SK-N-MC (cell line): Measurements from ENCODE around the gene SLC35F3.

Experiments
- DNase-seq: peaks from one replicate; pipeline ENCODE4 v3.0.0-alpha.2; 2011; ENCODE audit warnings: low read depth, low spot score
- H3K27ac ChIP-seq: fragments of 200-600 bp; sonication (generic); 2 replicates; pipeline ENCODE4 v1.5.1; 2016; ENCODE audit warnings: mixed run types
- H3K36me3 ChIP-seq: fragments of 200-600 bp; sonication (generic); 2 replicates; pipeline ENCODE4 v1.6.1; 2017; ENCODE audit warnings: antibody characterized with exemption, low read length, mixed read lengths; ENCODE audit not compliant: insufficient read depth
- H3K4me3 ChIP-seq: fragments of 200-600 bp; sonication (generic); 2 replicates; pipeline ENCODE4 v1.5.1; 2016
- H3K9ac ChIP-seq: fragments of 200-600 bp; sonication (generic); 2 replicates; pipeline ENCODE4 v1.8.0; 2017; ENCODE audit warnings: mixed run types, mixed read lengths; ENCODE audit not compliant: insufficient read length
- H3K9me3 ChIP-seq: fragments of 200-600 bp; sonication (generic); 2 replicates; pipeline ENCODE4 v1.6.1; 2017; ENCODE audit warnings: low read depth, mild to moderate bottlenecking, antibody characterized with exemption, low read length, moderate library complexity, mixed read lengths
- EZH2 ChIP-seq: fragments of 200-600 bp; sonication (generic); IDR thresholded peaks from one replicate; pipeline ENCODE4 v1.6.1; 2017; ENCODE audit warnings: antibody characterized with exemption
- FOXP2 ChIP-seq: optimal IDR thresholded peaks from 2 replicates; pipeline ENCODE3; 2011; ENCODE audit warnings: mild to moderate bottlenecking, moderate library complexity; ENCODE audit not compliant: insufficient read depth; ENCODE audit errors: extremely low read length, control extremely low read depth
- POLR2AphosphoS5 ChIP-seq: IDR thresholded peaks from 2 replicates; pipeline ENCODE4 v1.6.1; 2012; ENCODE audit warnings: mild to moderate bottlenecking, low read depth, low read length, borderline replicate concordance

SLC35F3 gene

DNA sequence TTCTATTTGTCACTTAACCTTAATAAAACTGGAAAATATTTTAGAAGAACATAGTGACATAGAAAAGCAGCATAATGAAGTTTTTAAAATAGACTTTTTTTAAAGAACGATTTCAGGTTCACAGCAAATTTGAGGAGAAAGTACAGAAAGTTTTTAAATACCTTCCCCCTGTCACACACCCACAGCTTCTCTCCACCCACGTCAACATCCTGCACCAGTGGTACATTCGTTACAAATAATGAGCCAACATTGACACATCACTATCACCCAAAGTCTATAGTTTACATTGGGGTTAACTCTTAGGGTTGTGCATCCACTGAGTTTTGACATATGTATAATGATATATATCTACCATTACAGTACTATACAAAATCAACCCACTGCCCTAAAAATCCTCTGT is 3.0 kb upstream of the SLC35F3 start:
- Histone ChIP-seq H3K9ac (no peak overlapping the region), H3K36me3 (no peaks in the 10 kb centered on the region), H3K27ac (no peak overlapping the region), H3K4me3 (no peak overlapping the region), H3K9me3 (no peaks in the 10 kb centered on the region)
- no peak for TF ChIP-seq FOXP2
- no peak for TF ChIP-seq POLR2AphosphoS5
- no peak for TF ChIP-seq EZH2
- DNase-seq = no peak

DNA sequence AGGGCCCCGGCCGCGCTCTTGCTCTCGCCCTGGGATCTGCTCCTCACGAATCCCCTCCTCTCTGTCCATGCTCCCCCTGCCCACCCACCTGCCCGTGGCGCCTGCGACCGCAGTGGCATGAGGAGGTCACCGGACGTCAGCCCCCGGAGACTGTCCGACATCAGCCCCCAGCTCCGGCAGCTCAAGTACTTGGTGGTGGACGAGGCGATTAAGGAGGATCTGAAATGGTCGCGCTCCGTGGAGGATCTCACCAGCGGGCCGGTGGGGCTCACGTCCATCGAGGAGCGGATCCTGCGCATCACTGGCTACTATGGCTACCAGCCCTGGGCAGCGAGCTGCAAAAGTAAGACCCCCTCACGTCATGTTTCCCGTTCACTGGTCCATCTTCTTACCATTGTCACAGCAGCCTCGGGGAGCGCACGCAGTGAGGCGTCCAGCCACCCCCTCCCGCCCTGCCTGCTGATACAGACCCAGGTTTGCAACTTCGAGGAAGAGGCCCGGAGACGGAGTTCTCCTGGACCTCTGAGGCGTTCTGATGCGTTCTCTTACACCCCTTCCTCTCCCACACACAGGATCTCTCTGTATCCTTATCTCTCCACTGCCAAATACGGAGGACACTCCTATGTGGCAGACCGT is 1.1 kb downstream of the SLC35F3 start:
- DNase-seq = no peak
- no peak overlapping the region for H3K9ac ChIP-seq
- no peaks in the 10 kb centered on the region for H3K9me3 ChIP-seq
- H3K36me3 ChIP-seq = no peaks in the 10 kb centered on the region
- TF ChIP-seq POLR2AphosphoS5 (no peak), FOXP2 (no peak), EZH2 (no peak)
- H3K27ac ChIP-seq = no peak overlapping the region
- no peak overlapping the region for H3K4me3 ChIP-seq

DNA sequence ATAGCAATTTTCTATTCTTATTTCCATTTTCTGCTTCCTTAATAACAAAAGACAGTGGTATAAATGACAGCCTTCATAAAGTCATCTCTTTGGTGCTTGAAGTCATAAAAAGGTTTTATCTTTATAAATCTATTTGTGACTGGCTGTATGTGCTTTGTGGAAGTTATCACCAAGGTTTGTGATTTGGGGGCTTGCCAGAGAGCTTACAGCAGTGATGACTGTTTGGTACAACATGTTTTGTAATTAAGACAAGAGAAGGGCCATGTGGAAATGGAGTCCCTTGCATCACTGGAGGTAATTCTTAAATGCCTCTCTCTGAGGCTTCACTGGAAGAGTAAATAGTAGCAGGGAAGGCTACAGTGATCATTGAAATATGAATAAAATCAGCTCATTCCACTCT is 2.7 kb downstream of the SLC35F3 start:
- no peak overlapping the region for H3K9ac ChIP-seq
- H3K4me3 ChIP-seq = no peak overlapping the region
- TF ChIP-seq FOXP2 = no peak
- no peak for TF ChIP-seq POLR2AphosphoS5
- no peak for TF ChIP-seq EZH2
- no peaks in the 10 kb centered on the region for H3K9me3 ChIP-seq
- no peak overlapping the region for H3K27ac ChIP-seq
- no peaks in the 10 kb centered on the region for H3K36me3 ChIP-seq
- DNase-seq = no peak

DNA sequence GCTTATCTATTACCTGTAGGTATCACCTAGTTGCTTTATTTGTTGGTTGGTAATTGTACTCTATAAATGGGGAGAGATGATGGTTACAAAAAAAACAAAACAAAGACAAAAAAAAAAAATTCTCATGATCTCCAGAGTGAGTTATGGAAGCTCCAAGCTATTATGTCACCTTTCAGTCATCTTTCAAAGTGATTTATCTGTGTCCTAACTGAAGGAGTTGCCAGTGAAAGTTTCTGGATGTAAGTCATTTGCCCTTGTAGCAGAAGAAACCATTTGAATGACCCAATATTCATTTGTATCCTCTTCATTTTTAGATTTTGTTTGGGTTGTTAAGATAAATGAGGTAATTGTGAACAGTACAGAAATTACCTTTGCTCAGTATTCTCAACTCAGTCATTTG is 3.6 kb downstream of the SLC35F3 start:
- Histone ChIP-seq H3K4me3 (no peak overlapping the region), H3K9ac (no peak overlapping the region), H3K27ac (no peak overlapping the region), H3K36me3 (no peaks in the 10 kb centered on the region), H3K9me3 (no peaks in the 10 kb centered on the region)
- no peak for DNase-seq
- TF ChIP-seq EZH2 (no peak), FOXP2 (no peak), POLR2AphosphoS5 (no peak)

DNA sequence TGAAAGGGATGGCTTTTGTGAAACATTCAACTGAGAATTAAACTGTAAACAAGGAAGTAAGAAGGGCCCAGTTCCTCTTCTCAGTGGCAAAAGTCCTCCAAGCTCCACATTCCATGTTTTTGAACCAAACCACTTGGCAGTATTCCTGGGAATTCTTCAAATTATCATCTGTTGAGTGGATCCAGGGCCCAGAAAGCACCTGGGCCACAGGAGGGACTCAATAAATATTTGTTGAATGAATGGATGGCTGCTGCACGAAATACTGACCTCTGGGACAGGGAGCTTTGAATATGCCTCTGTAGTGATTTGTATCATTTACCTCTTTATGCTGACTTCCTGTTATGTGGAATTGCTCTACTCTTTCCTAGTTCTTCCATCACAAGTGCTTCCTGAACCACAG is 4.7 kb downstream of the SLC35F3 start:
- no peak overlapping the region for H3K9ac ChIP-seq
- H3K27ac ChIP-seq = no peak overlapping the region
- H3K4me3 ChIP-seq = no peak overlapping the region
- no peaks in the 10 kb centered on the region for H3K9me3 ChIP-seq
- H3K36me3 ChIP-seq = no peaks in the 10 kb centered on the region
- DNase-seq = no peak
- TF ChIP-seq EZH2 (no peak), FOXP2 (no peak), POLR2AphosphoS5 (no peak)

DNA sequence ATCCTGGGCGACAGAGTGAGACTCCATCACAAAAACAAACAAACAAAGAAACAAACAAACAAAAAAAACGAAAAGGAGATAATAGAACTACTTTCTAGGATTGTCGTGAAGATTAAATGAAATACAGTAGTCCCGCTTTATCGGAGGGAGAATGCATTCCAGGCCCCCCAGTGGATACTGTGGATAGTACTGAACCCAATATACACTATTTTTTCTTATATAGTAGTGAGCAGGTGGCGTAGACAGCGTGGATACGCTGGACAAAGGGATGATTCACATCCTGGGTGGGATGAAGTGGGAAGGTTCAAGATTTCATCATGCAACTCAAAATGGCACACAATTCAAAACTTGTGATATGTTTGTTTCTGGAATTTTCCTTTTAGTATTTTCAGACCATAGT is 8.0 kb downstream of the SLC35F3 start:
- no peak for DNase-seq

DNA sequence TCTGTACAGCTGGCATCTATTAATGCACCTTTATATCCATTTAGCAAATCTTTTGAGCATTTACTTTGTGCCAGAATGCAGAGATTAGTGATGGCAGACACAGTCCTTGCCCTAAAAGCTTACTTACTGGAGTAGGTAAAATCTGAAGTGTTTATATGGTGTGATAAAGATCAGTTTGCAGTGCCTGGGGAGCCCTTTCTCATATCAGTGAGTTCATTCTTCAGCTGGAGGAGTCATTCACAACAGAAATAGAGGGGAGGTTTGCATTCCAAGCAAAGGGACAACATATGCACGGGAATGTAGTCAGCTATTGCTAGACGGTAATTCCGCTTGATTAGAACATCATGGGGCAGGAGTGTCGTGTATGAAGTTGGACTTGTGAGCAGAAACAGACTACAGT is 8.4 kb downstream of the SLC35F3 start:
- Histone ChIP-seq H3K36me3 (no peaks in the 10 kb centered on the region), H3K9me3 (no peaks in the 10 kb centered on the region), H3K27ac (no peak overlapping the region), H3K4me3 (no peak overlapping the region), H3K9ac (no peak overlapping the region)
- no peak for DNase-seq
- TF ChIP-seq FOXP2 (no peak), EZH2 (no peak), POLR2AphosphoS5 (no peak)

More for the DNA sequence above, 8.0 kb downstream of the SLC35F3 start:
- Histone ChIP-seq H3K9me3 (no peaks in the 10 kb centered on the region), H3K4me3 (no peak overlapping the region), H3K27ac (no peak overlapping the region), H3K9ac (no peak overlapping the region), H3K36me3 (no peaks in the 10 kb centered on the region)
- no peak for TF ChIP-seq EZH2
- no peak for TF ChIP-seq POLR2AphosphoS5
- TF ChIP-seq FOXP2 = no peak

DNA sequence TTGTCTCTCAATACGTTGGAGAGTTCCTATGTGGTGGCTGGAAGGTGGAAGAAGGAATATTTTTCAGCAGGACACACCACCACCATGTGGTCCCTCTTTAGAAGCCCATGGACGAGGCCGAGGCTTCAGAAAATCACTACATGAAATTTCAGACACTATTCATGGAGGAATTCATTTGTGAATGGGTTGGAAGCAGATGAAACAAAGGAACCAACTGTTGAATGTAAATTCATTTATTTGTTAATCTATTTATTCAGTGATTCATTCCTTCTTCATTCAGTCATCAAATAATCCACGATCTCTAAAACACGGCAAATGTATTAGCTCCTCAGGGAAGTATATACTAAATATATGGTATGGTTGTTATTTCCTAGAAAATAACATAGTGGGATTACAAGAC is 12.2 kb downstream of the SLC35F3 start:
- H3K9me3 ChIP-seq = no peaks in the 10 kb centered on the region
- no peak overlapping the region for H3K9ac ChIP-seq
- H3K4me3 ChIP-seq = no peak overlapping the region
- H3K27ac ChIP-seq = no peak overlapping the region
- no peak for DNase-seq
- TF ChIP-seq EZH2 (no peak), FOXP2 (no peak), POLR2AphosphoS5 (no peak)
- no peaks in the 10 kb centered on the region for H3K36me3 ChIP-seq

DNA sequence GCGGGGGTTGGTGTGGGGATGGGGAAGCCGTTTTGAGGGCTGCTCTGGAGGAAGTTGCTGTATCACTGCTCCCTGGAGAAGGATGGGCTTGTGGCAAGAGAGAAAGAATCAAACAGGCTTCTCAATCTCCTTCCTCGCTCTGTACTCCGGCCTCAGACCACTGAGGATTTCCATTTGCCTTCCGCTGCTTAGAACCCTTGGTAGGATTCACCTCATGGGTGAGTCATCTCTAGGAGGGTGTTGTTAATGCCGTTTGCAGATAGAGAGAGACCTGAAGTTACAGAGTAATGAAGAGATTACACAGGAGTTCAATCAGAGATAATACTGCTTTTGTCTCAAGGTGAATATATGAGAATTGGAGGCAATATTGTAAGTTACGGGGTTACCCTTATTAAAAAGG is 15.3 kb downstream of the SLC35F3 start:
- Histone ChIP-seq H3K36me3 (no peaks in the 10 kb centered on the region), H3K9ac (no peak overlapping the region), H3K27ac (no peak overlapping the region), H3K4me3 (no peak overlapping the region), H3K9me3 (no peaks in the 10 kb centered on the region)
- DNase-seq = no peak
- no peak for TF ChIP-seq POLR2AphosphoS5
- TF ChIP-seq EZH2 = no peak
- TF ChIP-seq FOXP2 = no peak
